GM12892 (cell line): ENCODE data around the gene RBMS3.

Experiments
- DNase-seq: peaks from one replicate; pipeline ENCODE4 v3.0.0; 2011; ENCODE audit not compliant: insufficient read length
- FAIRE-seq: peaks from 2 replicates; lab custom pipeline; 2011; peaks lifted over from hg19 to GRCh38; lab: Jason Lieb, UNC
- POLR2A ChIP-seq: IDR thresholded peaks from 2 replicates; pipeline ENCODE4 v1.6.1; 2011; ENCODE audit warnings: low read depth, low read length, control low read depth
- POLR2AphosphoS5 ChIP-seq: IDR thresholded peaks from 2 replicates; pipeline ENCODE4 v1.6.1; 2011; ENCODE audit warnings: low read depth, low read length, control low read depth
- TAF1 ChIP-seq: IDR thresholded peaks from 2 replicates; pipeline ENCODE4 v1.6.1; 2011; ENCODE audit warnings: low read depth, mild to moderate bottlenecking, control low read depth, low read length, borderline replicate concordance

The RBMS3 gene

GRCh38 chr3:29335943-29336342, 55.1 kb downstream of the RBMS3 start:
- DNase-seq (no peak), FAIRE-seq (no peak)
- TF ChIP-seq POLR2AphosphoS5 (no peak), POLR2A (no peak), TAF1 (no peak)

DNA sequence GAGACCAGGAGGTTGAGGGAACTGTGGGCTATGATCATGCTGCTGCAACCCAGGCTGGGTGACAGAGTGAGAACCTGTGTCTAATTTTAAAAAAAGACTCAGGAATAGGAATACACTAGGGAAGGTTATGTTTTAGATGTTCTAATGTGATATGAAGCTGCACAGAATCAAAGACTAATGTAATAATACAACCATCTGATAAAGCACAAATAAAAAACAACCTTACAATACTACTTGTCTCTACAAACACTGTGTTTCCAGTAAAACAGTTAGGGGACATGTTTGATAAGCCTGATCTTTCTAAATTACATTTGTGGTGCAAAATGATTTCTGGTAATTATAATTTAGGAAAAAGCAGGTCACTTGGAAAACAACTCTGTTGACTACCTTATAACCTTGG, 56.7 kb downstream of the RBMS3 start:
- FAIRE-seq (peak; percentile 9), DNase-seq (no peak)
- no peak for TF ChIP-seq TAF1
- no peak for TF ChIP-seq POLR2AphosphoS5
- TF ChIP-seq POLR2A = no peak

DNA sequence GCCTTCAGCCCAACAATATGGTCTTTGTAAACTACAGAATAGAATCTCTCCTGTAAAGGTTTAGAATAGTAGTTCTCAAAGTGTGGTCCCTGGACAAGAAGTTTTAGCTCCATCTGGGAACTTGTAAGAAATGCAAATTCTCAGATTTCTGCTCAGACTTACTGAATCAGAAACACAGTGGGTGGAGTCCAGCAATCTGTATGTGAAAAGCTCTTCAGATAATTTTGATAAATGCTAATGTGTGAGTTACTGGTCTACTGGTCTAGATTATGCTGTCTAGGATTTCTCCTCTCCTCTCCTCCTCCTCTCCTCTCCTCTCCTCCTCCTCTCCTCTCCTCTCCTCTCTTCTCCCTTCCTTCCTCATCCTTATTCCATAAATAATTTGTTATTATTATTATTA, 57.5 kb downstream of the RBMS3 start:
- peak; percentile 78 for FAIRE-seq
- DNase-seq = no peak
- no peak for TF ChIP-seq TAF1
- TF ChIP-seq POLR2AphosphoS5 = no peak
- TF ChIP-seq POLR2A = no peak

DNA sequence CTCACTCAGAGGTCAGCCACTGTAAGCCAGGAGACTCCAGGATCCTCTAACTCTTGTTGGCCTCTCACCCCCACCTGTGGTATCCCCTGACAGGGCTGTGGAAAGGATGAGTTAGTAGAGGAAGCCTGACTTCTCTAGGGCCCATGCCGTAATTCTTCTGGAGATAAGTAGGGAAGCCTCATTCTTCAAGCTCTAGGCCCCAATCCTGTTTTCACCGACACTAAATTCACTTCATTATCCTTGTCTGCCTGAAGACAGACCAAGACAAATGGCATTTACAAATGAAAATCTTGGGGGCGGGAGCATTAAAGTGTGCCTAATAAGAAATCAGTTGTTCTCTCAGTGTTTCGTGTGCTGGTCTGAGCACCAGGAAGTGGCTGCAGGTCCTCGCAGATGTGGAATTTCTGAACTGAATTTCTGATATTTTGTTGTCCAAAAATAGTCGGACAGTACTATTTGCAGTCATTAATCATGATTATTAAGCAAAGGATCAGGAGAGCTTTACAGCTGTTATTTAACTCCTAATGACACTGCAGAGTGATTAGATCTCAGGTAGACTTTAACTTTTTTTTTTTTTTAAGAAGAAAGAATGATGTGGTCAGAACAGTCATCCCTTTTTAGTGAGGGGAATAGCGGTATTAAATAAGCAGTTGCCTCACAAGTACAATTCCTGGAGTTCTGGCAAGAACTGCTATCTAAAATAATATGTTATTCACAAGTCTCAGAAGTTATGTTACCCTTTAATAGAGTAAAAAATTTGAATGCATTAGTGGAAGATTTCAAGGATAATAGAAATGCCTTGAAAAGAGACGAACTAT, 58.4 kb downstream of the RBMS3 start:
- FAIRE-seq = peak; percentile 42
- DNase-seq = no peak
- TF ChIP-seq POLR2AphosphoS5 (no peak), POLR2A (no peak), TAF1 (no peak)

DNA sequence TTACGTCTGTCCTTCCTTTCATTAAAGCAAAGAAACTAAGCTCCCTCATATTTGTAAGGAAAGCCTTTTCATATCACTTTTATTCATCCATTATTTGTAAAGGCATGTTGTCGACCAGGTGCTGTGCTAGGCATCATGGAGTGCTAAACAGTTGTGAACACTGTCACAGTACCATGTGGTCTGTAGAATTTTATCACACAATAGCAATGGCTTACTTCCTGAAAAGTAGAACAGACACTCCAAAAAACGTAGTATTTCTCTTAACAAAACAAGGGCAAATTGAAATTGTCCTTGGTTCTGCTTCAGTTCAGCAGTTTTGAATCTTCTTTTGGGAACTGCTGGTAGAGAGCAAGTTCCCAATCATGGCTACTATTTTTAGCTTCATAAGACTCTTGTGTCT, 63.3 kb downstream of the RBMS3 start:
- TF ChIP-seq POLR2AphosphoS5 (no peak), TAF1 (no peak), POLR2A (no peak)
- no peak for FAIRE-seq

DNA sequence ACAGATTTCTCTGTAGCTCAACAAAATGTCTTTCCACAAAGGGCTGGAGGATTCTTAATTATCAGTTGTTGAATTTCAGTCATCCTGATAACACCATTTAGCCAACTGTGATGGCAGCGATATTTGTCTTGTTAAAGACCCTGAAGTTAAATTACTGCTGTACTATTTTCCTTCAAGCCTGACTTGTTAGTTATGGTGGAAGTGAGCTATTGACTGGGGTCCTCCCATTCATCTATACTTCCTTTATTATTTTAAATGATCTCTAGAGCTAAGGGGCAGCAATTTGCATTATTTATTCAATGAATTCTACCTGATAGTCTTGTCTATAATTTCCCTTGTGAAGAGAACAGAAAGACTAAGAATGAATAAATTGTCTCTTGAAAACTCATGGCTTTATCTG, 64.1 kb downstream of the RBMS3 start:
- DNase-seq = no peak
- TF ChIP-seq POLR2A (no peak), TAF1 (no peak), POLR2AphosphoS5 (no peak)
- FAIRE-seq = no peak

More for the DNA sequence above, 63.3 kb downstream of the RBMS3 start:
- DNase-seq = no peak

DNA sequence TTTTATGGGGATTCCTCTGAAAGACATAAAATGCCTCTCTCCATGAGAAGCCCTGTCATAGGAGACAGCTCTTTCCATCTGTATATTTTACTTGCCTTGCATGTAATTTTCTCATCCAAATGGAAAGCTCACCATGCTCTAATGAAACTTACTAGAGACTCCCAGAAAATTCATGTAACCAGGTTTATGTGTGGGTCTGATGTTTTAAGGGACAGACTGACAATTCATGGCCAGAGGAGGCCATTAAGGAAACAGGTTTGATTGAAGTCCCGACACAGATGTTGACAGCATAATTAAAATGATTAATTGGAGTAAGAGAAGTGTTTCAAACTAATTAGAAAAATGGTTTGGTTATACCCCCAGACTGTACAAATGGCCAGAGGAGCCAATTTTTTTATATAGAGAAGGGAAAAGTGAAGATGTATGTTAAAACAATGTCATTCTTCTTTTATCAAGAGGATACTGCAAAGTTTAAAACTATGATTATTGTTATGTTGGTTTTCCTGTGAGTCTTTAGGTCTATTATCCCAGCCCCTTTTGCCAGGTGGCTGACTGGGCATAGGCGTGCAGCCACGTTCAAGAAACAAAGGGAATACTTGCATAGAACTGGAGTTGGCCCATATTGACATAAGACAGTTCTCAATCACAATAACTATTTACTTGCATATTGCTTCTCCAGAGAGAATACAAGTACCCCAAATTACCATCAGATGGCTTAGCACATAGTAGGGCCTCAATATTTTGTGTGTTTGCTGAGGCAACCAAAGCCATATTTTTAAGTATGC, 64.8 kb downstream of the RBMS3 start:
- no peak for TF ChIP-seq POLR2A
- TF ChIP-seq TAF1 = no peak
- TF ChIP-seq POLR2AphosphoS5 = no peak
- DNase-seq (no peak), FAIRE-seq (no peak)

GRCh38 chr3:29346828-29347227, 66.0 kb downstream of the RBMS3 start:
- DNase-seq = no peak
- TF ChIP-seq POLR2A (no peak), TAF1 (no peak), POLR2AphosphoS5 (no peak)
- FAIRE-seq = no peak

DNA sequence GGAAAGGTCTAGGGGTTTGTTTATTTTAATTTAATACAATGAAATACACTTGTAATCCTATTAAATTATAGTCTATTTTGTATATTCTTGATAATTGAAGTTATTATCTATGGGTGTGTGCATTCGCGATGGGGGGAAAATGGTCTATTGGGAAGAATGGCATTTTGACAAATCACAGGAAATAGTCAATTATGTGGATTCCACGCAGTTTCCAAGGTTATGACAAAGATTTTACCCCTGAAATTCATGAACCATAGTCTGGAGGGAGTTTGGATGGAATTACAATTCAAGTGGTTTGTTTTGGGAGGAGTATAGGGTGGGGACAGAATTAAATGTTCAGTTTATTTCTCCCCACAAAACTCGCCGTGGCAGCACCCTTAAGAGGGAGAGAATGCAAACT, 66.5 kb downstream of the RBMS3 start:
- TF ChIP-seq POLR2AphosphoS5 (no peak), TAF1 (no peak), POLR2A (no peak)
- no peak for FAIRE-seq
- no peak for DNase-seq

DNA sequence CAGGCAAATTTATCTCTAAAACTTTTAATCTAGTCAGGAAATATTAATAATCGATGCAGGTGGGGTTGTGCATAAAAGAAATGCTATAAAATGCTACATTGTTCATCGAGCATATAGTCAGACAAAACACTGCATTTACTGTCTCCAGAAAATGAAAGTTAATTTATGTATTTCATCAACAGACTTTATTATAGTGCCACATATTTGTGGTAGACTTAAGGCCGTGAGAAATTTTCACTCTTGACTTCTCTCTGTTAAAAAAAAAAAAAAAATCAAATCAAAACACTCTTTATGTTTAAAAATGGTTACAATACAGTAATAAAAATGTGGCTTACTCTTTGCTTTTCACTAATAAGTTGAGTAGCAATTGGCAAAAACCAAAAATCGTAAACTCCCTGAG, 67.4 kb downstream of the RBMS3 start:
- TF ChIP-seq POLR2AphosphoS5 = no peak
- TF ChIP-seq POLR2A = no peak
- DNase-seq (no peak), FAIRE-seq (no peak)

DNA sequence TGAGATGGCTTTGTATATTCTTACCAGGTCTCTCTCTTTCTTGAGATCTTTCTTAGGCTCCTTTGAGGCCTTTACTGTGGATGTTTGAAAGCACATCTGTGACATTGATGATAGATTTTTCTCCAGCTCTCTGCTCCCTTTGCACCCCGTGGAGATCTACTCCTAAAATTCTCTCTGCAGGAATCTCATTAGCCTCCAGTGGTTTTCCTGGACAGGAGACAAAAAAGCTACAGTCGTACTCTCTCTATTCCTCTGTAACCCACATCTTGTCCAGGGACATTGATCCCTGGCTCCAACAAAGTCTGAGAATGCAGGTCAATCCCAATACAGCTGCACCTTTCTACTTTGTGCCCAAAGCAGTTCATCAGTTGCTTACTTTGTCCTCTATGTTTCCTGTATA, 68.2 kb downstream of the RBMS3 start:
- no peak for TF ChIP-seq POLR2A
- TF ChIP-seq TAF1 = no peak
- TF ChIP-seq POLR2AphosphoS5 = no peak
- DNase-seq (no peak), FAIRE-seq (peak; percentile 36)

GRCh38 chr3:29353807-29354206, 72.9 kb downstream of the RBMS3 start:
- TF ChIP-seq POLR2A (no peak), TAF1 (no peak), POLR2AphosphoS5 (no peak)
- DNase-seq (no peak), FAIRE-seq (no peak)
